Esophagus squamous epithelium (tissue), 4 donors: ENCODE results near the gene RIN3.

ENCODE experiments used
- POLR2A ChIP-seq, 4 donors: fragments of 450-650 bp; IDR thresholded peaks; one replicate each; pipeline ENCODE4 v1.6.1; 2017; ENCODE audit warnings: antibody characterized with exemption in 4 of 4, mild to moderate bottlenecking in 4 of 4, moderate library complexity in 3 of 4
- TF ChIP-seq, protein P1 (sequence below), 6 experiments: fragments of 450-650 bp in 4 of 6; fragments of 200-600 bp in 2 of 6; sonication (generic) in 2 of 6; IDR thresholded peaks; one replicate each; pipeline ENCODE4 v1.5.1; 2016 to 2019; ENCODE audit warnings: antibody characterized with exemption in 6 of 6, mild to moderate bottlenecking in 4 of 6, moderate library complexity in 4 of 6

DNA sequence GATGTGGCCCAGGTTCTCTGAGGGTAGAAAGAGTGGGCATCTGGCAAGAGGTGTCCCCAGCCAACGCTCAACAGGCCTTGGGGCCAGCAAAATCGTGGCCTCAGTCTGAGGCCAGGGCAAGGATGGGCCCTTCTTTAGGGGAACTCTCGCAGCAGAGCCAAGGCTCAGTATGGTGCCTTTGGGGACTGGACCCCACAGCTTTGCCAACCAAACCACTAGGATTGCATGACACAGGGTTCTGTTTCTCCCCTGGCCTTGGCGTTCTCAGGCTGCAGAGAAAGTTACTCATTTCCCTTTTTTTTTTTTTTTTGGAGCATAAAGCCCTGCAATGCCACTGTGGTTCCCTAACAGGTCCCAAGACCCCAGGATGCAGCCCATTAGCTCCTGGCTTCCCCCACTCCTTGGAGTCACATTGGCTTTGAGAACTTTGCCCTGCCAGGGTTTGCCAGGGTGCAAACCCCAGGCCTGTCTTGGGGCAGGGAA is 134.3 kb downstream of the RIN3 start:
- no peak for TF ChIP-seq POLR2A (IDR thresholded peaks at IDR 0.05)
- TF ChIP-seq, protein P1, sequence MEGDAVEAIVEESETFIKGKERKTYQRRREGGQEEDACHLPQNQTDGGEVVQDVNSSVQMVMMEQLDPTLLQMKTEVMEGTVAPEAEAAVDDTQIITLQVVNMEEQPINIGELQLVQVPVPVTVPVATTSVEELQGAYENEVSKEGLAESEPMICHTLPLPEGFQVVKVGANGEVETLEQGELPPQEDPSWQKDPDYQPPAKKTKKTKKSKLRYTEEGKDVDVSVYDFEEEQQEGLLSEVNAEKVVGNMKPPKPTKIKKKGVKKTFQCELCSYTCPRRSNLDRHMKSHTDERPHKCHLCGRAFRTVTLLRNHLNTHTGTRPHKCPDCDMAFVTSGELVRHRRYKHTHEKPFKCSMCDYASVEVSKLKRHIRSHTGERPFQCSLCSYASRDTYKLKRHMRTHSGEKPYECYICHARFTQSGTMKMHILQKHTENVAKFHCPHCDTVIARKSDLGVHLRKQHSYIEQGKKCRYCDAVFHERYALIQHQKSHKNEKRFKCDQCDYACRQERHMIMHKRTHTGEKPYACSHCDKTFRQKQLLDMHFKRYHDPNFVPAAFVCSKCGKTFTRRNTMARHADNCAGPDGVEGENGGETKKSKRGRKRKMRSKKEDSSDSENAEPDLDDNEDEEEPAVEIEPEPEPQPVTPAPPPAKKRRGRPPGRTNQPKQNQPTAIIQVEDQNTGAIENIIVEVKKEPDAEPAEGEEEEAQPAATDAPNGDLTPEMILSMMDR (IDR thresholded peaks at IDR 0.05), result no peak
